Uterus (tissue), 4 donors: Measurements from ENCODE around the gene PPP2R2B. TPM values are rescaled to one million over a fixed set of nuclear protein-coding genes. Genes with fewer than 3 reads are reported as not detected.
"Not testable (repeated sequence)": the region's sequence is repeated elsewhere in the genome, so short reads cannot be mapped to it uniquely, and the experiment has no call there.

Source experiments
- DNase-seq, 2 donors: peaks; one replicate each; pipeline ENCODE4 v3.0.0-alpha.2; 2019 to 2020
- H3K27ac ChIP-seq, 2 donors: fragments of 200-600 bp; sonication (generic); 1 replicate in 1 of 2; 2 replicates in 1 of 2; pipeline ENCODE4 v1.5.1; 2016 to 2018
- H3K27me3 ChIP-seq, 2 donors: fragments of 200-600 bp; sonication (generic); one replicate each; pipeline ENCODE4 v1.5.1; 2018 to 2019; ENCODE audit warnings: control low read depth in 1 of 2
- H3K36me3 ChIP-seq, 2 donors: fragments of 200-600 bp; sonication (generic); one replicate each; pipeline ENCODE4 v1.5.1; 2019; ENCODE audit warnings: control low read depth in 1 of 2
- H3K4me1 ChIP-seq, 2 donors: fragments of 200-600 bp; sonication (generic); one replicate each; pipeline ENCODE4 v1.5.1; 2018 to 2019; ENCODE audit warnings: control low read depth in 1 of 2
- H3K4me3 ChIP-seq, 2 donors: fragments of 200-600 bp; sonication (generic); 1 replicate in 1 of 2; 2 replicates in 1 of 2; pipeline ENCODE4 v1.5.1; 2018 to 2019; ENCODE audit warnings: mild to moderate bottlenecking in 1 of 2
- H3K9me3 ChIP-seq, 2 donors: fragments of 200-600 bp; sonication (generic); one replicate each; pipeline ENCODE4 v1.5.1; 2019; ENCODE audit warnings: control low read depth in 1 of 2
- POLR2A ChIP-seq, 2 donors: fragments of 450-650 bp; IDR thresholded peaks; one replicate each; pipeline ENCODE4 v1.6.1; 2016; ENCODE audit warnings: antibody characterized with exemption in 2 of 2, mild to moderate bottlenecking in 1 of 2, moderate library complexity in 1 of 2
- intact Hi-C: fragments of 100-400 bp; cut with DNase I; formaldehyde crosslinking; loops from one replicate; pipeline ENCODE4 v1.15.1; 2023; ENCODE audit warnings: low total_unique reads
- total RNA-seq, 4 donors: library from RNA; depleted of rRNA in 3 of 4; stranded (reverse); fragments of >200 nt in 3 of 4; gene quantifications; one replicate each; pipeline versions ENCODE4 v1.1.0 to v1.2.4, GENCODE V29; 2014 to 2023
- TF ChIP-seq, protein P1 (sequence below), 4 experiments: fragments of 200-600 bp in 2 of 4; fragments of 450-650 bp in 2 of 4; sonication (generic) in 2 of 4; IDR thresholded peaks; one replicate each; pipeline ENCODE4 v1.5.1; 2016 to 2019; ENCODE audit warnings: antibody characterized with exemption in 4 of 4, mild to moderate bottlenecking in 2 of 4, moderate library complexity in 1 of 4
- donor health status: DM: yes; HTN: yes; CAD: no.

Gene PPP2R2B
- total RNA-seq, 4 donors from 2014 or later = 0.26 to 14.8 (median 2.0) TPM; not detected in 1

GRCh38 chr5:146744068-146744745, 134.3 kb downstream of the PPP2R2B start:
- Histone ChIP-seq H3K4me3 (no peak overlapping the region), H3K36me3 (no peaks in the 10 kb centered on the region), H3K9me3 (no peaks in the 10 kb centered on the region), H3K27ac (no peak overlapping the region), H3K27me3 (no peaks in the 10 kb centered on the region), H3K4me1 (no peaks in the 10 kb centered on the region)
- no peak for DNase-seq
- intact Hi-C loops = no loop called here
- TF ChIP-seq, protein P1, sequence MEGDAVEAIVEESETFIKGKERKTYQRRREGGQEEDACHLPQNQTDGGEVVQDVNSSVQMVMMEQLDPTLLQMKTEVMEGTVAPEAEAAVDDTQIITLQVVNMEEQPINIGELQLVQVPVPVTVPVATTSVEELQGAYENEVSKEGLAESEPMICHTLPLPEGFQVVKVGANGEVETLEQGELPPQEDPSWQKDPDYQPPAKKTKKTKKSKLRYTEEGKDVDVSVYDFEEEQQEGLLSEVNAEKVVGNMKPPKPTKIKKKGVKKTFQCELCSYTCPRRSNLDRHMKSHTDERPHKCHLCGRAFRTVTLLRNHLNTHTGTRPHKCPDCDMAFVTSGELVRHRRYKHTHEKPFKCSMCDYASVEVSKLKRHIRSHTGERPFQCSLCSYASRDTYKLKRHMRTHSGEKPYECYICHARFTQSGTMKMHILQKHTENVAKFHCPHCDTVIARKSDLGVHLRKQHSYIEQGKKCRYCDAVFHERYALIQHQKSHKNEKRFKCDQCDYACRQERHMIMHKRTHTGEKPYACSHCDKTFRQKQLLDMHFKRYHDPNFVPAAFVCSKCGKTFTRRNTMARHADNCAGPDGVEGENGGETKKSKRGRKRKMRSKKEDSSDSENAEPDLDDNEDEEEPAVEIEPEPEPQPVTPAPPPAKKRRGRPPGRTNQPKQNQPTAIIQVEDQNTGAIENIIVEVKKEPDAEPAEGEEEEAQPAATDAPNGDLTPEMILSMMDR (IDR thresholded peaks at IDR 0.05) = no peak
- no peak for TF ChIP-seq POLR2A (IDR thresholded peaks at IDR 0.05)

GRCh38 chr5:146734936-146735577, 143.5 kb downstream of the PPP2R2B start:
- Histone ChIP-seq H3K4me1 (no peaks in the 10 kb centered on the region), H3K27me3 (no peaks in the 10 kb centered on the region), H3K4me3 (no peak overlapping the region), H3K36me3 (no peaks in the 10 kb centered on the region), H3K27ac (no peak overlapping the region), H3K9me3 (no peaks in the 10 kb centered on the region)
- no peak for TF ChIP-seq POLR2A (IDR thresholded peaks at IDR 0.05)
- TF ChIP-seq, protein P1 (IDR thresholded peaks at IDR 0.05) = no peak
- intact Hi-C loops = no loop called here
- DNase-seq = no peak

DNA sequence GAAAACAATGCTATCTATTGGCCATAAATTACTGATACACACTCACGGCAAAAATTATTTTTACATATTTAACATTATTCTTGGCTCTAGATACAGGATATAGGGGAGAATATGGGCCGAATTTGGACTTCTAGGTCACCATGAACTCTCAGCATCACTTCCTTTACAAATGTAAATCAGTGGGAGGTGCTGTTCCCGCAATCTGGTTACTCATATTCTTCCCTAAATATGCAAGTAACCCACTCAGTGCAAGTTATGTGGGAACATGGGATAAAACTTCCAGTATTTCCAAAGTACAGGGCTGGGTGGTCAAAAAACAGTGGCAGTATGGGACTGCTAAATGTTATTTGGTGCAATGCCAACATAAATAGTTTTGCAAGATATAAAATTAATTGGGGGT, 145.6 kb downstream of the PPP2R2B start:
- Histone ChIP-seq H3K4me3 (no peak overlapping the region), H3K27me3 (no peaks in the 10 kb centered on the region), H3K4me1 (no peaks in the 10 kb centered on the region), H3K27ac (no peak overlapping the region), H3K9me3 (peaks cover 0 to 5% of the 10 kb centered on the region in 2 donors), H3K36me3 (no peaks in the 10 kb centered on the region)
- DNase-seq = no peak
- TF ChIP-seq POLR2A (IDR thresholded peaks at IDR 0.05) = no peak
- TF ChIP-seq, protein P1 (IDR thresholded peaks at IDR 0.05) = no peak
- intact Hi-C loops = no loop called here

GRCh38 chr5:146731909-146732659, 146.5 kb downstream of the PPP2R2B start:
- intact Hi-C loops = no loop called here
- Histone ChIP-seq H3K9me3 (peaks cover 0 to 5% of the 10 kb centered on the region in 2 donors), H3K27me3 (no peaks in the 10 kb centered on the region), H3K27ac (peak overlapping the region in 1 of 2 donors; percentile 11), H3K36me3 (no peaks in the 10 kb centered on the region), H3K4me3 (no peak overlapping the region), H3K4me1 (no peaks in the 10 kb centered on the region)
- TF ChIP-seq, protein P1 (IDR thresholded peaks at IDR 0.05) = no peak
- TF ChIP-seq POLR2A (IDR thresholded peaks at IDR 0.05) = no peak
- no peak for DNase-seq

GRCh38 chr5:146728746-146729145, 149.8 kb downstream of the PPP2R2B start:
- intact Hi-C loops, H3K36me3 ChIP-seq, H3K9me3 ChIP-seq, DNase-seq, H3K4me1 ChIP-seq, H3K27ac ChIP-seq, H3K27me3 ChIP-seq, H3K4me3 ChIP-seq: not testable (repeated sequence)
